MV-4-11 (cell line): ENCODE results near the gene GRK3.

Experiments used
- DNase-seq: peaks from one replicate; lab custom pipeline; 2025; lab: John Stamatoyannopoulos, UW

GRK3 gene

DNA sequence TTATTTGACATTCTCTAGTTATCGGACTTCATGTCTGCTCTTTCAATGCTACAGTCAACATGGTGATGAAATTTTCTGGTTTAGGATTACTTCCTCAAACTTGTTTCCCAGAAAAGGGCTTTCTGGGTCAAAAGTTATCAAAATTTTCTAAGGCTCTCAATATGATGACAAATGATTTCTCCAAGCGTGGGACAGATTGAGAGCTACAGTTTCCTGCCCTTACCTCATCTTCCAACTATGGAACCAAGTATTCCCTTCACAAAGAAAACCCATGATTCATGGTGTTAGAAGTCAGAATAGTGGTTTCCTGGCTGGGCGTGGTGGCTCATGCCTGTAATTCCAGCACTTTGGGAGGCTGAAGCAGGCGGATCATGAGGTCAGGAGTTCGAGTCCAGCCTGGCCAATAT, 195.4 kb downstream of the GRK3 start:
- peak; percentile 93 for DNase-seq

- no peak for DNase-seq
Observed at GRCh38 chr22:25760294-25760693, 195.8 kb downstream of the GRK3 start.

GRCh38 chr22:25760848-25761595, 196.5 kb downstream of the GRK3 start:
- DNase-seq, result no peak

DNA sequence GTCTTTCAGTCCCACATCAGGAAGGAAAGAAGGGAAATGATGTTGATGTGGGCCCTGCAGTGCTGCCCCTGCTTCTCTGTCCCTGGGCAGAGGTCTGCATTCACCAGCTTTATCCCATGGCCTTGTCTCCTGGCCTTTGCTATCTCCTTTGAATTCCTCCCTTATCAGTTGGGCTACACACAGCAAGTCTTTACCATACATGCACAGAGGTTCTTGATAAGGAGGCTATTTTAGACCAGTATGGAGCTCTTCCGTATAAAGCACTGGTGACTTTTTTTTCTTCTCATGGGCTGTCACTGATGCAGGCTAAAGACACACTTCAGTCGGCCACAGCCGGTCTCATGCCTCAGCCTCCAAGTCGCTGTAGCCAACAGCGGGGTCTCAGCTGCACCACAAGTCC, 197.7 kb downstream of the GRK3 start:
- no peak for DNase-seq

DNA sequence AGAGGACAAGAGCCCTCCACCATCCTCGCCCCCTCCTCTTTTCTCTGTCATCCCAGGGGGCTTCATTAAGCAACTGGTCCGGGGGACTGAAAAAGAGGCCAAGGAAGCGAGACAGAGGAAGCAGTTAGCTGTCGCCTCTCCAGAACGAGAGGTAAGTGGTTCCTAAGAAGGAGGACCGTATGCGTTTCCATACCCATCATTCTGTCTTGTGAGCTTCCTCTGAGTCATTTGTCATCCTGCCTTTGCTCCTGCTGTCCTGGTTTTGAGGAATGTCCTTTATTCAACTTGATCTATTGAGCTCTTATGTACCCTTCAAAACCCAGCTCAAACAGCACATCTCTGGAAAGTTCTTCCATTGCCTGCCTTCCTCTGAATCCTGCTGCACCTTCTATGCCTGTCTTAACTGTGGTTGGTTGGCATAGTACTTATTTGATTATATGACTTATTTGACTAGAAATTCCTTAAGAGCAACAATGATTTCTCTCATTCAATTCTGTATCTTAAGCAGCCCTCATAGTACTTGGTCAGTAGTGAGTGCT, 198.8 kb downstream of the GRK3 start:
- DNase-seq, result no peak

DNA sequence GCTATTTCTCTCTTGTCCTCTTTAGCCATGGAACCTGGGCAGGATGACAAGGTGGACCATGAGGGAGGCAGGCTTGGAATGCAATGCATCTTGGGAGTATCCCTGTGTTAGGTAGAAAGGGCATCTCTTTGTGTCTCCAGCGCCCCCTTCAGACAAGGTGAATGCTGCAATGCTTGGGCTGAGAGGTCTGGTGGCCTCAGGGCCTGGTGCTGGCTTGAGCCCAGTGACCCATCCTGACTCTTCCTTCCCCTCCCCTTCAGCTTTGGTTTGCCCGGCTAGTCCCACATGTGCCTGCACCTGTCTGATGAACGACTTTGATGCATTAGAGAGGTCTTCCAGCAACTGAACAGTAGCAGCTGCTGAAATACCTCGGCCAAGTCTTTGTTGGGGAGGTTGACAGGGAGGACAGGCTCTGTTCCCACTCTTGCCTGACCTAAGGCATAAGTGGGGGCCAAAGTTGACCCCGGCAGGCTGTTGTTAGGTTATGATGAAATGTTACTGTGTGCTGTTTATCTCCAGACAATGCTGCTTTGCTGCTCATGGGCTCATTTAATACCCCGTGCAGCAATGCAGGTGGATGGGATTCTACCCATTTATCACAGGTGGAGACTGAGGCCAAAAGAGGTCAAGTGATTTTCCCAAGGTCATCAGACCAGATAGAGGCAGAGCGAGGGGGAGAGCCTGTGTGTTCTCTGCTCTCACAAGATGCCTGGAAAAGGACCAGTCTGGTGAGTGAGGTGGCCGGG, 200.0 kb downstream of the GRK3 start:
- no peak for DNase-seq

DNA sequence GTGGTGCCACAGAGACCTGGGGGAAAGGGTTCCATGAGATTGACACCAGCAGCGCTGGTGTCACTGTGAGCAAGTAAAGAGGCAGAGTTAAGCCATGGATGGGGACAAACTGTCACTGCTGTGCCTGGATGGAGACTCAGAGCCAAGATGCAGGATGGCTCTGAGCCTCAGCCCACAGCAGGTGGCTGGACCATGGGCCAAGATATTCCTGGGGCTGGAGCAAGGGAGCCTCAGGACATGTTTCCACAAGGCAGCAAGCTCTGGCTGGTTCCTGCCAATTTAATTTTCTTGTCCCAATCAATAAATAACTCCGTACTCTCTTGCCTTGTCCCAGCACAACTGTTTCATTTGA, 200.5 kb downstream of the GRK3 start:
- DNase-seq, result no peak

- DNase-seq, result no peak
Observed at GRCh38 chr22:25765801-25766200, 201.3 kb downstream of the GRK3 start.

DNA sequence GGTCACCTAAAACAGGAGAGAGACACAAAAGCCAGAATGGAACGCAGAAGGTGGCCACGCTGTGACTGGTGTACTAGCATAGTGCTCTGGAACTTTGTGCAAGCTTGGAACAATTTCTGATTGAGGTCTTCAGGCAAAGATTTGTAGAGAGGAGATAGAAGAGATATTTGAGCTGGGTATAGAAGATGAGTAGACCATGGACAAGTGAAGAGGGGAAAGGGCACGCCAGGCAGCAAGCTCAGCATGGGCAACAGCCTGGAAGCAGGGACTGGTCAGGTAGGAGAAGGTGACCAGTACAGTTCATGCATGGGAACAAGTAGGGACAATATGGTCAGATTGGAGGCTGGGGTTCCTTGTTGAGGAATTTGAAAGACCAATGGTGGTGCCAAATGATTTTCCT, 201.9 kb downstream of the GRK3 start:
- no peak for DNase-seq

DNA sequence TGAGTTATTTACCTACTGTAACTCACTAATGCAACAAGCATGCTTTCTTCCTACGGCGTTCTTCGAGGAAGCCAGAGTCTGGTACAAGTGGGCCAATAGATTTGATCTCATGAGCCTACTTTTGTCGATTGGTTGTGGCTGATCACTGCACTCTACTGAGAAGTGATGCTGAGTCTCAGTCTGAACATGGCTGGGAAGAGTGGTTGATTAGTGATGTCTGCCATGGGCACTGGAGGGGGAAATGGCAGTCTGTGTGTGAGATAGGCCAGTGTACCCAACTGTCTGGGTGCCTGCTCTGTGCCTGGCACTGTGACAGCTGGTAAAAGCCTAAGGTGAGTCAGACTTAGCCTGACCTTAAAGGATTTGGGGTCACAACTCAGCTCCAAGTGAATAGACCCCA, 205.9 kb downstream of the GRK3 start:
- DNase-seq, result no peak

- no peak for DNase-seq
Observed at GRCh38 chr22:25772288-25772687, 207.8 kb downstream of the GRK3 start.

- DNase-seq, result no peak
Observed at GRCh38 chr22:25774575-25775026, 210.1 kb downstream of the GRK3 start.

DNA sequence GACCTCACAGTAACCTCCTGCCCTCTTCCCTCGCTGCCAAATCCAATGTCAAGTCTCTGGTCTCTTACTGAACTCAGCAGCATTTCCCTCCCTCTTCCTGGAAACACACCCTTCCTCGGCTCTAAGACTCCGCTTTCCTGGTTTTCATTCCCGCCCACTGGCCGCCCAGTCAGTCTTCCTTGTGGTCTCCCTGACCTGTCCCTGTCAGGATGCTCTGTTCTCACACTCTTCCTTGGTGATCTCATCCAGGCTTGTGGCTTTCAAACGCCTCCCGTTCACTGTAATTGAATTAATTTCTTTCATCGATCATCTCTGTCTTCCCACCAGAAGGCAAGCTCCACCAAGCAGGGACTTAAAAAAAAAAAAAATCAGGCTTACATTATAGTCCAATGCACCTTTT, 211.1 kb downstream of the GRK3 start:
- no peak for DNase-seq

DNA sequence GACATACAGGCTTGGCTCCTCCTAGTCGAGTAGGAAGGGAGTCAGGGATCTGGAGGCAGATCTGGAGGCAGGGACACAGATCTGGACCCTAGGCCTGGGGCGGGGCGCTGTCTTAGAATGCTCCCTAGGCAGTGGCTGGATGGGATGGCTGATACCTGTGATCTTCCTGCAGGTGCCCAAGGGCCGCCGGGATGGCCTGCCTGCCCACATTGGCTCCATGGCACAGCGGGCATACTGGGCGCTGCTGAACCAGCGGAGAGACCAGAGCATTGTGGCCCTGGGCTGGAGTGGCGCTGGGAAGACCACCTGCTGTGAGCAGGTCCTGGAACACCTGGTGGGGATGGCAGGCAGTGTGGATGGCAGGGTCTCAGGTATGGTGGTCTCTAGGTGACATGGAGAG, 212.9 kb downstream of the GRK3 start:
- DNase-seq, result no peak

DNA sequence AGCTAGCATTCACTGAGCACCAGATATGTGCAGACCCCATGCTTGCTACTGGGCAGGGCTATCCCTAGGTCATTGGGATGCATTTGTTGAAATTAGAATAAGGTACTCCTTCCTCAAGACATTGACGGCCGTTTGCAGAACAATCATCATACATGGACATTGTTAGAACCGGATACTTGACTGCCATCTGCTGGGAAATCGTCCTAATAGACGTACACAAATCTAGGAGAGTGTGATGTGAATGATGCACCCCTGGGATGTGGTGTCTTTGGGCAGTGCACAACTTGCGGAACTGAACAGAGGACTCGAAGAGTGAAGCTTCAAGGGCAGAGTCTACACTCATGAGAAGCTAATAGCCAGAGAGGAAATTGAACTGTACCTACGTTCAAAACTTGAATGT, 213.4 kb downstream of the GRK3 start:
- peak; percentile 52 for DNase-seq
